GM18498 (cell line): ENCODE measurements around the gene GTF2IRD1.
A peak's percentile ranks its signal among the peaks of the same experiment; 100 is the strongest.
"Not testable (repeated sequence)": the region's sequence is repeated elsewhere in the genome, so short reads cannot be mapped to it uniquely, and the experiment has no call there.

Experiments used
- ATAC-seq: cut with Tn5 transposase; IDR thresholded peaks from one replicate; pipeline ENCODE4 v1.9.1; 2021; ENCODE audit warnings: mild to moderate bottlenecking, moderate library complexity; ENCODE audit not compliant: unreplicated experiment

The GTF2IRD1 gene

DNA sequence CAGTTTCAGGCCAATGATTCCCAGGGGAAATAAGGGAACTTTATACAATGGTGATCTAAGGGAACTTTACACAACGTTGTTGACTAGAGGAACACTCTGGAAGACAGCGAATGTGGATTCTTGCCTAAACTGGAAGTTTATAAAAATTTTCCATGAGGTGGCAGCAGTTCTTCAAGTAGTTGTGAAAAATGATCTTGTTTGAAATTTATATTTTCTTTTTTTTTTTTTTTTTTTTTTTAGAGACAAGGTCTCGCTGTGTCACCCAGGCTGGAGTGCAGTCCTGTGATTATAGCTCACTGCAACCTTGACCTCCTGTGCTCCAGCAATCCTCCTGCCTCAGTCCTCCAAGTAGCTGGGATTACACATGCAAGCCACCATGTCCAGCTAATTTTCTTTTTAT is 171.7 kb downstream of the GTF2IRD1 start:
- no peak for ATAC-seq

DNA sequence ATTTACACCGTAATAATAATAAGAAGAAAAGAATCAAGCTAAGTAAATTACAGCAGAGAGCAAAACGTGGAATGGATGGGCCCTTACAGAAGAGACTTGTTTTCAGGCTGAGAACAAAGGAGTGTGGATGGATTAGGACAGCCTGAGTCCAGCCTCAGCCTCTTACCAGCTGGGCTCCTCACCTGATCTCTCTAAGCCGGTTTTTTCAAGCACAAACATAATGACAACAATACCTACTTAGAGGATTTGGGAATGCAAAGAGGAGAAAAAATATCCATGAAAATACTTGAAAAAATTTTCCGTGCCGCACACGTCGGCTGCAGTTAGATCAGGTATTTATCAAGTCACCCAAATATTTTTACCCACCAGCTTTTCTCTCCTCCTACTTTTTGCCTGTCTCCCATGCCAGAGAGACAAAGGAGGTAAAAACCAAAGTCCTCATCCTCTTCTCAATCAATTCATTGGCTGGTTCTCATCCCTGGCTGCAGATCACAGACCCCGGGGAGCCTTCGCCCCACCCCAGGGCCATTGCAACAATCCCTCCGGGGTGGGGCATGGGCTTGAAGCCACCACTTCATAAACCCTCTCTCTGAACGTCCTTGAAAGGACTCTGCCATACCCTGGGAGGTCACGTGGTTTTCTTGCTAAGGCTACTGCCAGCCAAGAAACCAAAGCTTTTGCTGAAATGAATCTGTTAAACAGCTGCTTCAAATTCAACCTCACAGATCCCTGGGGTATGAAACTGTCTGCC is 174.1 kb downstream of the GTF2IRD1 start:
- ATAC-seq, result no peak

- no peak for ATAC-seq
Measured at GRCh38 chr7:74632505-74632904, 178.8 kb downstream of the GTF2IRD1 start.

DNA sequence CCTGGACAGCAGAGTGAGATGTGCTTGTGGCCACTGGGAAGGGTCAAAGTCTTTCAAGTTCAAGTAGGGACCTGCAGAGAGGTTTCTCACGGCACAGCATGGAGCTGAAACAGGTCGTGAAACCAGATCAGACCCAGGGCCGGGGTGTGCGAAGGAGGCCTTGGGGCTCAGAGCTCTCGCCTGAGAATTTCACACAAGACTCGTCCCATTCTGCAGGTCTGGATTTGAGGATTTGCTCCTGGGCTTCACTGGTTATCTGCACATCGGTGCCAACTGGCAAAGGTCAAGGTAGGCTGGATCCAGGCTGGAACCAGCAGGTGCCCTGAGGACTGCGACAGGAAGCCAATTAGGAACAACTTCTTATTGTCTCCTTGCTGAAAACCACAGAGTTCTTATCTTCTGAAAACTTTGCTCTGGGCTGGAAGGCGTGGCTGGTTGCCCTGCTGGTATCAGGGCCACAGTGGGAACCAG is 179.8 kb downstream of the GTF2IRD1 start:
- no peak for ATAC-seq

DNA sequence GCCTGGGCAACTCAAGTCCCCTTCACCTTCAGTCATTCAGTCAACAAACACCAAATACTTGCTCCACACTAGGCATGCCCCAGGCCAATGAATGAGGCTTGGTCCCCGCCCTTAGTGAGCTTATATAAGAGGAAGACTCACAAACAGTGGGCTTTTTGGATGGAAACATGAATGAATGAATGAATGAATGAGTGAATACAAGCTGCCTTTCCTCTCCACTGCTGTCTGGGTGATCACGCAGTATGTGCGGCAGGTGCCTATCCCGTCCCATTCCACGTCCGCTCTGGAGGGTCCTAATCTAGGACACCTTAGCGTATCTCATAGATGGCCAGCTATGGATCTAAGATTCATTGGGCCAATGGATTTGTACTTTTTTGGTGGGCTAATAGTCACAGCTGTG is 184.0 kb downstream of the GTF2IRD1 start:
- ATAC-seq, result no peak

DNA sequence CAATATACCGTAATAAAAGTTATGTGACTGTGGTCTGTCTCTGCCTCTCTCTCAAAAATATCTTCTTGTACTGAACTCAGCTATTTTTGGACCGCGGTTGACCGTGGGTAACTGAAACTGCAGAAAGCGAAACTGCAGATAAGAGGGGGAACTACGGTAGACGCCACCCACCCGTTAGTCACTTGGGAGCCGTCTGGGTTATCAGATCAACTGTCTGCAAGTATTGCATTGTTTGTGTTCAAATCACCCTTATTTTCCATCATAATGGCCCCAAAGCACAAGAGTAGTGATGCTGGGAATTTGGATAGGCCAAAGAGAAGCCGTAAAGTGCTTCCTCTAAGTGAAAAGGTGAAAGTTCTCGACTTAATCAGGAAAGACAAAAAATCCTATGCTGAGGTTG is 196.3 kb downstream of the GTF2IRD1 start:
- peak; percentile 84 for ATAC-seq

GRCh38 chr7:74650493-74651132 is 196.9 kb downstream of the GTF2IRD1 start:
- peak; percentile 61 for ATAC-seq

DNA sequence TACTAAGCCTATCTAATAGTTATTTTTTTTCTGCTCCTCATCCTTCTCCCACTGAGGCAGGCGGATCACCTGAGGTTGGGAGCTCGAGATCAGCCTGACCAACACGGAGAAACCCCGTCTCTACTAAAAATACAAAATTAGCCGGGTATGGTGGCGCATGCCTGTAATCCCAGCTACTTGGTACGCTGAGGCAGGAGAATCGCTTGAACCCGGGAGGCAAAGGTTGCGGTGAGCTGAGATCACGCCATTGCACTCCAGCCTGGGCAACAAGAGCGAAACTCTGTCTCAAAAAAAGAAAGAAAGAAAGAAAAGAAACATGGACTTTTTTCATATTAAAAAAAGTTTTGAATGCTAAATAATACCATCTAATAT is 197.4 kb downstream of the GTF2IRD1 start:
- ATAC-seq, result not testable (repeated sequence)
